Spleen (tissue), 7 donors: ENCODE results near the gene ACVR1C.

Source experiments
- POLR2A ChIP-seq, 3 donors: fragments of 450-650 bp; IDR thresholded peaks; one replicate each; pipeline ENCODE4 v1.5.1; 2017; ENCODE audit warnings: antibody characterized with exemption in 3 of 3, mild to moderate bottlenecking in 1 of 3
- POLR2AphosphoS5 ChIP-seq, 3 donors: sonication (generic); formaldehyde crosslinking; IDR thresholded peaks; one replicate each; pipeline ENCODE4 v1.5.1; 2017; ENCODE audit warnings: antibody characterized with exemption in 3 of 3
- TF ChIP-seq, protein P1 (sequence below), 11 experiments: fragments of 200-600 bp in 7 of 11; fragments of 450-650 bp in 4 of 11; sonication (generic) in 4 of 11; IDR thresholded peaks in 8 of 11; conservative IDR thresholded peaks in 3 of 11; 1 replicate in 7 of 11; 2 replicates in 4 of 11; pipeline versions ENCODE4 v1.4.0 to v1.8.0; 2016 to 2021; ENCODE audit warnings: antibody characterized with exemption in 11 of 11, inconsistent platforms in 4 of 11, mild to moderate bottlenecking in 1 of 11
- donor health status: DM: no; HTN: no; CAD: no; lungs with moderate emphysema.
- donor health status: DM: no; HTN: no; CAD: no.
- donor health status: DM: no; HTN: no; CAD: no.

DNA sequence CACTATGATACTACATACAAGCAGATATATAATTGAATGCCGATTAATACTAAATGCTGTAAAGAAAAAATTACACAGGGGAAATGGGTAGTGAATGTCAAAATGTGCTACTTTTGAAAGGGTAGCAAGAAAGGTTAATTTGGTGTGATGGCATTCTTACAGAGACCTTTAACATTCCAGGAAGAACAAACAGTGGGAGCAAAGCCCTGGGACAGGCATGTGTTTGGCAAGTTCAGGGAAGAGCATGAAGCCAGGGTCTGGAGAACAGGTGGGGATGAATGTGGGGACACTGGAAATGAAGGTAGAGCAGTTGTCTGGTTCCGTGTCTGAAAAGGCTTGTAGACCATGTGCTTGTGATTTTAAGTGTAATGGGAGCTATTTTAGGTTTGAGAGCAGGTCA is 102.6 kb downstream of the ACVR1C start:
- TF ChIP-seq, protein P1, sequence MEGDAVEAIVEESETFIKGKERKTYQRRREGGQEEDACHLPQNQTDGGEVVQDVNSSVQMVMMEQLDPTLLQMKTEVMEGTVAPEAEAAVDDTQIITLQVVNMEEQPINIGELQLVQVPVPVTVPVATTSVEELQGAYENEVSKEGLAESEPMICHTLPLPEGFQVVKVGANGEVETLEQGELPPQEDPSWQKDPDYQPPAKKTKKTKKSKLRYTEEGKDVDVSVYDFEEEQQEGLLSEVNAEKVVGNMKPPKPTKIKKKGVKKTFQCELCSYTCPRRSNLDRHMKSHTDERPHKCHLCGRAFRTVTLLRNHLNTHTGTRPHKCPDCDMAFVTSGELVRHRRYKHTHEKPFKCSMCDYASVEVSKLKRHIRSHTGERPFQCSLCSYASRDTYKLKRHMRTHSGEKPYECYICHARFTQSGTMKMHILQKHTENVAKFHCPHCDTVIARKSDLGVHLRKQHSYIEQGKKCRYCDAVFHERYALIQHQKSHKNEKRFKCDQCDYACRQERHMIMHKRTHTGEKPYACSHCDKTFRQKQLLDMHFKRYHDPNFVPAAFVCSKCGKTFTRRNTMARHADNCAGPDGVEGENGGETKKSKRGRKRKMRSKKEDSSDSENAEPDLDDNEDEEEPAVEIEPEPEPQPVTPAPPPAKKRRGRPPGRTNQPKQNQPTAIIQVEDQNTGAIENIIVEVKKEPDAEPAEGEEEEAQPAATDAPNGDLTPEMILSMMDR (IDR thresholded peaks at IDR 0.05 in 8 of 11, conservative IDR thresholded peaks at IDR 0.05 in 3 of 11), result no peak
- no peak for TF ChIP-seq POLR2A (IDR thresholded peaks at IDR 0.05)
- no peak for TF ChIP-seq POLR2AphosphoS5 (IDR thresholded peaks at IDR 0.05)
